Stromal cell of bone marrow (primary cell): ENCODE measurements around the gene ARHGAP42.
"Not testable (repeated sequence)": the region's sequence is repeated elsewhere in the genome, so short reads cannot be mapped to it uniquely, and the experiment has no call there.

Experiments used
- DNase-seq: peaks from one replicate; pipeline ENCODE4 v3.0.0-alpha.2; 2012; ENCODE audit warnings: low read depth

The ARHGAP42 gene

DNA sequence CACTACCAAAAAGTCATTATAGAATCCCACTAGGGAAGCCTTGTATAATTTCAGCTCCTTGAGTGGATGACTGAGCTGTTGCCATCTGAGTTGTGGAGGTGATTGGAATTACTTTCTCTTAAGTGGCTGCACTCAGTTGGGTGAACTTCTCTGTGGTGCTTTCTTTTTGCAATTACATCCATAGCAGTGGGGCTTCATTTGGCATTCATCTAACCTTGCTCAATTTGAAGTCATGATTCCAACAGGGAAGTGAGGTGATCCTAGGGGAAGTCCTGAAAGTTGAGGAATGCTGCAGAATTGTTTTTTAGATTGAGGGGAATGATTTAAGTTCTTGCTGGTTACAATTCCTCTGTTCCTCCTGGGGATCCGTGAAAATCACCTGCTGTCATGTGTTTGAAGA lies 39.6 kb downstream of the ARHGAP42 start:
- DNase-seq: no peak

DNA sequence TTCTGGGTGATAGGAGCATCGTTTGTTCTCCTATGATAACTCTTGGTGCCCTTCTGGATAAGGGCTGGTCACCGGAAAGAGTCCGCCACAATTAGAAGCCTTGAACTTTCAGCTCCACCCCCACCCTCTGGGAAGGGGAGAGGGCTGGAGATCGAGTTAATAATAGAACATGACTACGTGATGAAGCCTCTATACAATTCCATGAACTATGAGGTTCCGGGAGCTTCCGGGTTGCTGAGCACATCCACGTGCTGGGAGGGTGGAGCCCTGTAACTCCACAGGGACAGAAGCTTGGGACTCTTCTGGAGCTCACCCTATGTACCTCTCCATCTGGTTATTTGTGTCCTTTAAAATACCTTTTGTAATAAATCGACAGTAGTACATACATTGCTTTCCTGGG lies 40.3 kb downstream of the ARHGAP42 start:
- DNase-seq: no peak

DNA sequence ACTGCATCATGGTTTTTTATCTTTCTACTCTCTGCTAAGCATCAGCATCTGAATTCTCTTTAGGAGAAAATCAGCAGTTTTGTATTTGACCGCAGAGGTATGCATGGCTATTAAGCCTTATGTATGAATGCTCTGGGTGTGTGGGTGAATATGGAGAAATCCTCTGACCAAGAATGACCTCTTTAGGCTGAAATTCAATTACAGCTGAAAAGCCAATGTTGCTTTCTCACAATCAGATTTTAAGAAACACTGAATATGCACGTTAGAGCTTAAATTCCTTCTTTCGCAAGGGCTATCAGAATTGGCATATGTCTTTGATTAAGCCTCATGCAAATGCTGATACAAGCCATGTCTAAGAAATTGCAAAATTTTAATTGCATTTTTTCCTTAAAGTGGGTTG lies 43.2 kb downstream of the ARHGAP42 start:
- DNase-seq: no peak

DNA sequence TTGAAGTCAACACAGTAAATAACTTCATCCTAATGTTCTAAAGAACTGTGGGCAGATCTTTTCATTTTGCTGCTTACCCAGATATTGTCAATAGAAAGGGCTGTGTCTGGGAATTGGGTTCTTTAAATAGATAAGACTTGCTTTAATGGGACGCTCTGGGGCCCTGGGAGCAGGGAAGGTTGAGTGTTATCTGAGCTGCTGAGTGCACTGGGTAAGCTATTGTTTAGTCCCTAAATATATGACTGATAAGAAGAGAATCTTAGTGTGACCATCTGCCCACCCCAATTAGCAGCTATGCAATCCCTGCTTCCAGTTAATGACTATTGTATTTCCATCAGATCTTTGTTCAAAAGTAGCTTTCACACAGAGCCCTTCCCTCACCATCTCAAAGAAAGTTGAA lies 44.4 kb downstream of the ARHGAP42 start:
- DNase-seq: no peak

DNA sequence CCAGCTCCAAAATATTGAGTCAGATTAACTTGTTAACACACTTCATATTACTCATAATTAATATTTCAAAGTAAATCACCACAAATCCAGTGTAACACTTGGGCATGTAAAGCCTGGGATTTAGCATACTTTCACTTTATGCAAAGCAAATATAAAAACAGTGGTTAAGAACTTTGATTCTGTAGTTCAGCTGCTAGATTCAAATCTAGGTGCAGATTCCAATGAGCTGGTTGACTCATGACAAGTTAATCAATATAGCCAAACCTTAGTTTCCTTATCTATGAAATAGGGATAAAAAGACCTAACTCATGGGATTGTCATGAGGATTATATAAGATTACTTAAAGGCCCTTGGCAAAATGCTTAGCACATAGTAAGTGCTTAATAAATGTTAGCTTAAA lies 45.9 kb downstream of the ARHGAP42 start:
- DNase-seq: no peak

DNA sequence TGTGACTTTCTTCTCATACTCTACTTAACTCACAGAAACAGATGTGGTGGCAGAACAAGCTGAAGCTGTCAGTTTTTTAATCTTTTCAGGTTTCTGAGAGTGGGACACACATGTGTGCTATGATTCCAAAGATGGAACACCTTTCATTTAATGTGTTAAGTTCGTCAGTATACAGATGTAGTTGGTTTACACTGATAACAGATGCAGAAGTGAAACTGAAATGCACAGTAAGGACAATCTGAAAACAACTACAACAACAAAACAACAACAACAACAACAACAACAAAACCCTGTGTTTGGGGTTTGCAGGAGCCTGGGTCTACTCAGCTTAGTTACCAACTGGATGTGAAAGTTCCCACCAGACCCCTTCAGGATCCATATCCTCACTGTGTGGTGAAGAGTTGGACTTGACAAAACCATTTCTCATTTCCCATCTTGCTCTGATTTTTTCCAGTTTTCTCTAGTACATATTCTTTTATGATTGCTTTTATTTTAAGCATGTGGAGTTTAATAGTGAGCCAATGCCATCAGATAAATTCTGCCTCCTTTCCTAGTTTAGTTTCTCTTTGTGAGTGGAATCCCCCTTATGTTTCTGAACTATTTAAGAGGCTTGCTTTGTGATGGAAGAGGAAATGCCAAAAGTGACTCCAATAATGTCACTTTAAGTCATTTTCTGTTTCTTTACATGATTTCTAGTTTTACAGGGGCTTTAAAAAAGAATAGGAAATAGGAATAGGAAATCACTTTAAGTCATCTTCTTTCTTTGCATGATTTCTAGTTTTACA lies 47.8 kb downstream of the ARHGAP42 start:
- no peak for DNase-seq

DNA sequence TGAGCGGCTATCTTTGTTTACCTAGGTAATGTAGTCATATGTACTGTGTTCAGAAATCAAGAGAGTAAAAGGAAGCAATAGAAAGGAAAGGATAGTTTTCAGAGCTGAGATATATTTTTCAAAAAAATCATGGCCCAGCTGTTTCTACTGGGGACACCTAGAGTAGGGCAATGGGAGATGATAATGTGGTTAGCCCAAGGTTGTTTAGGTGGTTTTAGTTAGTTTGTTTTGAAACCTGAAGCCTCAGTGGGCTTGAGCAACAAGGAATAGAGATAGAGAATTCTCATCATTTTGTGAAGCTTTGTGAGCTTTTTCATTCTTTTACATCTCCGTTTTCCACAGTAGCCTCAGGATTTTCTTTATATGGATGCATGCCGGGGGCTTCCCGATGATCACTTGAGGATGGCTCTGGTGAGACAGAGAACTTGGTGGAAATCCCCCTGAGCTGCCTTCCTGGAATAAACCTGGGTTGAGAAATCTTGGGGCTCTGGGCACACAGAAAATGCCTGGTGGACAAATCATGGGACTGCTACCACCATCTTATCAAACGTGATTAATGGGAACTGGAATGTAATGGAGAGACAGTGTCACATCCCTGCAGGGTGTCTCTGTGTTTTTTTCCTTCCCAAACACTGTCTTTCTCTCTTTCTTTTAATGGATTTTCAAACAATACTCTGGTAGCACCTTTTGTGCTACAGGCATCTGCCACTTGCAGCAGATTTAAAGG lies 49.0 kb downstream of the ARHGAP42 start:
- DNase-seq: no peak

DNA sequence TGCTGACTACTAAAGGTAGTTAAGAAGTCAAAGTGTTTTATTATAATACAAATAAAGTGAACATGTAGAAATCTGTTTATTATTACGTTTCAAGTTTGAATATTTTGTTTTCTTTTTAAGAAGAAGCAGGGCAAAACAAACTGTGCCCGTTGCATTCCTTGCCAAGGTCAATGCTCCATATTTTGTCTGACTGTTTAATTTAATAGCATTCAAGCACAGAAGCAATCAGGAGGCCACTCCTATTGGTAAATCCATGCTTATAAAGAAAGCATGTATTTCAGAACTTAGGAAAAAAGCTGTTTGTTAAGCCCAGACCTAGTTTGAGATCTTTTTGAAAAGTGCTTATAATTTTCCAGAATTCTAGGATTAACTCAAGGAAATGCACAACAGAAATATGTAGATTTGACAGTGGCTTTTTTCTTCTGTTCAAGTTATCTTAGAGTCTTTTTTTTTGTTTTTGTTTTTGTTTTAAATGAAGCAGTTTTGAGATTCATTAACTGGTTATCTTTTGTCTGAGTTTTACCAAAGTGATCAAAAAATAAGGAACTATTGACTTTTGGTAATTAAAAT lies 51.7 kb downstream of the ARHGAP42 start:
- DNase-seq: no peak

DNA sequence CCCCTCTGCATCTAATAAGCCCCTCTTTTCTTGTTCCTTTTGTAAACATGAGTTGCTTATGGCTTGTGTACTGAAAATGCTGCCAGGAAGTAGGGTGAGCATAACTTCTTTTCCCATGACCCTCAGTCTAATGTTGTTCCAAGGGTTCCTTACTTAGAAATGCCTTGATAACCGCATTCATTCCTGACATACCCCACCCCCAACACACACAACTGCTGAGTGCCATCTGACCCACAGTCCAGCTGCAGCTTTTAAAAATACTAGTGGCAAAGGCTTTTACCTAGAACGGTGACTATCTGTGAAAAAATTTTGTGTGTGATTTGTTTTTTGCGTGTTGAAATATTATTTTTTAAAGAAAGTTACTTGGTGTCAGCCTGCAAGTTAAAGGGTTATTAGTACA lies 52.6 kb downstream of the ARHGAP42 start:
- peak; percentile 26 for DNase-seq

DNA sequence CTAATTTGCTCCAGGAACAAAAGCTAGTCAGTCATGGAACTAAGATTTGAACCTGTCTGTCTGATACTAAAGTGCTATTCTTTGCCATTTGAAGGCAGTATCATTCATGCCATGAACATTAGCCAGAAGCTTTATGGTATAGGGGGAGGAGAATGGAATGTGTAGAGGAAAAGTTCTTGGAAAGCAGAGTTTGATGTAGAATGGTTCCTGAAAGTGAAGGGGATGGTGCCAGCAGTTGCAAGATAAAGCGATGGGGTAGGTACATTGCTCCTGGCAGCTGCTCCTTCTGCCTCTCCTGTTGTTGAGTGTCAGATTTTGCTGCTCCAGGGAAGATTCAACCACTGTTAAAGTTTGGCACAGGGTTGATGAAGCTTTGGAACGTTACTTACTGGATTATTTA lies 53.4 kb downstream of the ARHGAP42 start:
- DNase-seq: no peak

DNA sequence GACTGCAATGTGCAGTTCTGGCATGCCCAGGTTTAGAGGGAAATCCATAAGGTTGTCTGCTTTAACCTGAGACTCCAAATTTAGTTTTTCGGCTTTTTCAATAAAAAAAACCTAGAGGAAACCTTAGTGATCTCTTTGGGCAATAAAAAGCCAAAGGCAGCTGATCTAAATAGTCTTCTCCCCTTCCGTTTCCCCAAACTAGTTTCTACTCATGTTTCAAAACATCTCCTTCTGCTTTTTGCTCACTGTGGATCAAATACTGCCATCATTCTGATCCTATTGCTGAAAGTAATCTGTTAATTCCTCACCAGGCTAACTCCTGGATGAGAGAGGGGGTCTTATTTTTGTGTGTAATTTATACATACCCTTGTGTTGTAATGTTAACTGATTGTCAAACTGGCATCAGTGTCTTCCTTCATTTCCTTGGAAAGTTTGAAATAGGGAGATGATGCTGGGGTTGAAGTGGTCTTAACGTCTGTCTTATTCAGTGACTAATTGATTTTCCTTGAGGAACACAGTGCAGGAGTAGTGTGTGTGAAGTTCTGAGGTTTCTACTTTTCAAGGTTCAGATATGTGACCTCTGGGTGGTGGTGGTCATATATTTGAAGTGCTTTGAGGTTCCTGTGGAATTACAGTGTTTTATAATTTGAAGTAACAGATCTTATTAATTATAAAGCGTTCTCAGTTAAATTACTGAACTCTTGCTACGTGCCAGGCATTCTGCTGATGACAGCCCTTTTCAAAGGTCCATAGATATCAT lies 55.0 kb downstream of the ARHGAP42 start:
- no peak for DNase-seq

DNA sequence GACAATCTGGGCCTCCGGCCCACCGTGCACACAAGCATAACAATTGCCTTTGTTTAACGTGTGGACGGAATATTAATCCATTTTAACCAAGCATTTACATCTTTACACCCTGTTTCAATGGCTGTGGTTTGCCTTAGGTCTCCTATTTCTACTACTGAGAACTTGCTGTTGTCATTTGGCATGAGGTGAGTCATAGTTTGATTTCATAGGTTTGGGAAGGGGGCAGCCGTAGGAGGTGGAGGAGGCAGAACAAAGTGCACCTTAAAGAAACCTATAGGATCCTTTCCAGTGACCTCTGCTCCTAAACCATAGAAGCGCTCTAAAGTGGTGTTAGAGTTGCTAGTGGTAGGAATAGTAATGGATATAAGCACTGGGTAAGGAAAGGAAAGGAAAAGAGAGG lies 59.4 kb downstream of the ARHGAP42 start:
- DNase-seq: no peak

DNA sequence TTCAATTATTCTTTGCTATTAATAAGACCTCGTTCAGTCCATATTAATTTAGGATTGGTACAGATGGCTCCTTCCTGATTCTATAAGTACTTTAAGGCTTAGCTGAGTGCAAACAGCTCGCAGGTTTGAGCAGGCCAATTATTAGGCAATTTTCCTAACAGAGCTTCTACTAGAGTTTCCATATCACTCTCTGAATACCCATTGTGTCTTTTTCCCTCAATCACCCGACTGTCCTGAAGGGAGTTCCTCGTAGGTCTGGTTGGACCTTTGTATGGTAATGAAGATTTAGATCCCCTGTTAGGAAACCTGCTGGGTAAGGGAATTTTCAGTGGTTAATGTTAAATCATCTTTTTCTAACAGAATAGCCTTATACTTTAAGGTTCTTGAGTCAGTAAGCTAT lies 61.1 kb downstream of the ARHGAP42 start:
- DNase-seq: no peak

DNA sequence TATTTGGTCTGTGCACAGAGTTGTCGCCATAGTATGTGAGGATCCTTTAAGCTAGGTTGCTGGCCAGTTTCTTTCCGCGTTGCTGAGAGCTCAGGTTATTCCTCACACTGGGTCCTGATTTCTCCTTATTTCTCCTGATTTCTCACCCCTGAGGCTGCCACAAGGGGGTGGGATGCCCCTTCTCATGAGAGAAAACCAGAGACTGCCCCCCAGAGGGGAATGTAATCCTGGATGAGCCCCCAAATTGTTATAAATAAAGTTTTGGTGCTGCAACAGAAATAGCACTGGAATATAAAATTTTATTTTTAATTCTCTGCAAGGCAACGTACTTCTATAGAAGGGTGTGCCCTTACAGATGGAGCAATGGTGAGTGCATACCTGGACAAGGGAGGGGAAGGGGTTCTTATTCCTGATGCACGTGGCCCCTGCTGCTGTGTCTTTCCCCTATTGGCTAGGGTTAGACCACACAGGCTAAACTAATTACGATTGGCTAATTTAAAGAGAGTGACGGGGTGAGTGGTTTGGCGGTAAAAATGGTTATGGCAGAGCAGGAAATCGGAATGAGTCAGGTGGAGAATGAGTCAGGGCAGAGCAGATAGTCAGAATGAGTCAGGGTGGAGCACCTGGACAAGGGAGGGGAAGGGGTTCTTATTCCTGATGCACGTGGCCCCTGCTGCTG lies 62.9 kb downstream of the ARHGAP42 start:
- not testable (repeated sequence) for DNase-seq

DNA sequence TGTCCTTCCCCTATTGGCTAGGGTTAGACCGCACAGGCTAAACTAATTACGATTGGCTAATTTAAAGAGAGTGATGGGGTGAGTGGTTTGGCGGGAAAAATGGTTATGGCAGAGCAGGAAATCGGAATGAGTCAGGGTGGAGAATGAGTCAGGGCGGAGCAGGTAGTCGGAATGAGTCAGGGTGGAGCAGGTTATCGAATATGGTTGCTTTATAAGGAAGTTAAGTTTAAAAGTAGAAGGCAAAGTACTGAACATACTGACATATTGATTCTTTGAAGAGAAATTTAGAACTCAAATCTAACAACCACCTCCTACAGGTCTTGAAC lies 63.4 kb downstream of the ARHGAP42 start:
- not testable (repeated sequence) for DNase-seq

DNA sequence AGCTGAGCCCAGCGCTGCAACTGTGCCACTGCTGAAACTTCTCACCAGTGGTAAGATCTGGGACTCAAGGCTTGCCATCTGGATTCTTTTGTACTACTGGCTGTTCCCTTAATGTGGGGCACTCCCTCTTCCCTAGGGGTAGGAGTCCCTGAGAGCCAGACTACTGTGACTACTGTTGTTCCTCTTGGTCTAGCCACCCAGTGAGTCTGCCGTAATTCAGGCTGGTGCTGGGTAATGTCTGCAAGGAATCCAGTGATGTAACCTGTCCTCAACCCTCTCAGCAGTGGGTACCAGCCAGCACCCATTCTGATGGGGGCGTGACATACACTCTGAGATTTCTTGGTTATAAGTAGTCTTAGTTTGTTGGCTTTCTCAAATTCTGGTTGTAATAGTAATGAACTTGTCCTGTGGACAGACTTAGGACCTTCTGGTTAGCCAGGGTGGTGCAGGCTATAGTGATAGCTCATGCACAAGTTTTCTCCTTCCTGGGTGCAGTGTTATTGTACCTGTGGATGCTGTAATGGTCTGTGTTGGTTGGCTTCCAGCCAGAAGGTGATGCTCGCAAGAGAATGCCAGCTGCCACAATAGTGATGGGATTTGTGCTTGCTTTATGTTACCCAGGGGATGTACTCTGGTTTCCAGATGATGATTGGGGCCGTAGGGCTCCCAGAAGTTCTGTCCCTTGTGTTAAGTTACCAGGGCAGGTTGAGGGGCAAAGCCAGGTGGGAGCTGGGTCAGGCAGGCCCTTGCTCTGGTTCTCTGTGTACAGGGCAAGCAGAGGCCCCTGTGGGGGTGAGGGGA lies 65.5 kb downstream of the ARHGAP42 start:
- DNase-seq: no peak

DNA sequence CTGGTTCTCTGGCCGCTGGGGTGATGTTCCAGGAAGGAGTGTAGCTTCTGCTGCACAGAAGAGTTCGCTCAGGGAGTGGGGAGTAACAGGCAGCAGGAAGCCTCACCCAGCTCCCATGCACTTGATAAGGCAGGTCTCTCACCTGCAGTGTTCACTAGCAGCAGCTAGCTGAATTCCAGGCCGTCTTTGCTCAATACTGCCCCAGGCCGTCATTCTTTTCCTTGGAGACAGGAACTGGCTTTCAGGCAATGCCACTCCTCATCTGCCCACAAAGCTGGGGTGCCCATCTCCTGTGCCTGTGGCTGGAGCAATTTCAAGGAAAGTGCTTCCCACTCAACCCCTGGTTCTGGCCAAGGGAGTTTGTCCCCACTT lies 66.1 kb downstream of the ARHGAP42 start:
- DNase-seq: no peak

DNA sequence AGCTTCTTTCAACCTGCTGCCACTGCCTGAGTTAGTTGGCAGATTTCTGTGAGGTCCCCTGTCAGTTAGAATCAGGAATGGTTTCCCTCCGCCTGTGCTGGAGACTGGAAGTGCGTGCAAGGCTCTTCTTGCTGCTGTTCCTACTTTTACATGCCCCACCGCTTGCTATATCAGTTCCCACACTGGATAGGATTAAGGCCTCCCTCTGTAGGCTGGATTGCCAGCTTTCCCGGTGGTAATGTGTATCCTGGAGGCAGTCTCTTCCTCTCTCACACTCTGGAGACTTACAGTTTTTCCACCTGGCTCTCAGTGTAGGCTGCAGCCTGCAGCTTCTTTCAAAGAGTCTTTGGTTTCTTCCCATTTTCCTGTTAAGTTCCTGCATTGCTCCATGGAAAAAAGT lies 66.5 kb downstream of the ARHGAP42 start:
- no peak for DNase-seq

DNA sequence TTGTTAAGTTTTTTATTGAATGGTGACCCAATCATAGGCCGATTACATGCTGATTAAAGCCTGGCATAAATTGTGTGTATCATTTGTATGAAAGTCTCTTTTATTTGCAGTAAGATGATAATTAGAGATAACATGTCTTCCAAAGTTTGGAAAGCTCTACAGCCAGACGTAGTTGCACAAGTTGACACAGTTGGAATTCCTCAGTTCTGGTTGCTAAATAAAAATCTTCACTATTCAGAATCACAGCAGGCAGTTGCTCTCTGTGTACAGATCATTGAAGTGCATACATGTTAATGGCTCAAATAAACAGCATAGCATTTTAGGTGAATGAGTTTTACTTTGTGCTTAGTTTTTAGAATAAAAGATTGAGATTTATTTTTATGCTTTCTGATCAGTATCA lies 69.5 kb downstream of the ARHGAP42 start:
- DNase-seq: no peak

DNA sequence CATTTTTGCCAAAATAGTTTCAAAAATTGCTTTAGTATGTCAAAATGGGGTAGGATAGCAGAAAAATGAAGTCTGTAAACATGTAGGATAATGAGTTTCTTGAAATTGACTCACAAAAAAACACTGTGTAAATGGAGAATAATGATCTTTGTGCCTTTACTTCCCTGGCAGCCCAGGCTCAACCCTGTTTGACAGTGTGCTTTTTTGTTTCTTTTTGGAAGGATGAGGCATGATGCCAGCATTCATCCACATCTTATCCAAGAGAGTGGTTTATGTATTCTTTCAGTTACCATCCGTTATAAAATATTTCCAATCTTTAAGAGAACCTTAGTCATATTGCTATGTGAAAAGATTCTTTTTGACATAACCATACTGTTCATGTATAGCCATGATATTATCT lies 70.6 kb downstream of the ARHGAP42 start:
- DNase-seq: no peak

DNA sequence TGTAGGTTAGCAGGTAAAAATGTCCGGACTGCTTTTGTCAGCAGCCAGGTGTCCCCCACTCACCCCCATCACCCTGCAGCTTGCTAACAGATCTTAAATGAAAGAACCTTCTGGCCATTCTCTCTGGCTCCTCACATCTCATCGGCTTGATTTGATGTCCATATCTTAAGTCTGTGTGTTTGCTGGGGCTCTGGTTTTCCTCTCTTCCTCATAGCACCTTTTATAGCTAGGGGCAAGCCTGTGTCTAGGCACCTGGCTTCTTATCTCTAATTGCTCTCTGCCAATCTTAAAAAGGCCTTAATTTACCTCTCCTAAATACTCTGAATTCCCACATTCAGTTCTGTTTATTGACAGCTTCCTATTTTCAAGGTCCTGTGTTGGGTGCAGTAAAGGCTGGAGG lies 72.0 kb downstream of the ARHGAP42 start:
- no peak for DNase-seq
